GM12892 (cell line): Measurements from ENCODE around the gene ADM2.

Experiments
- POLR2A ChIP-seq: IDR thresholded peaks from 2 replicates; pipeline ENCODE4 v1.6.1; 2011; ENCODE audit warnings: low read depth, low read length, control low read depth
- POLR2AphosphoS5 ChIP-seq: IDR thresholded peaks from 2 replicates; pipeline ENCODE4 v1.6.1; 2011; ENCODE audit warnings: low read depth, low read length, control low read depth
- TAF1 ChIP-seq: IDR thresholded peaks from 2 replicates; pipeline ENCODE4 v1.6.1; 2011; ENCODE audit warnings: low read depth, mild to moderate bottlenecking, control low read depth, low read length, borderline replicate concordance

- TF ChIP-seq POLR2A = no peak
- no peak for TF ChIP-seq POLR2AphosphoS5
- no peak for TF ChIP-seq TAF1
Observed at GRCh38 chr22:50502628-50503474, 21.5 kb downstream of the ADM2 start.
